Heart left ventricle (tissue), 13 donors: ENCODE measurements around the gene CFAP77.

Experiments used
- CTCF ChIP-seq, 12 donors: fragments of 200-600 bp; sonication (generic) in 4 of 12; IDR thresholded peaks; one replicate each; pipeline versions ENCODE4 v1.5.0 to v1.8.0; 2018 to 2022; ENCODE audit warnings: antibody characterized with exemption in 12 of 12, mild to moderate bottlenecking in 5 of 12
- POLR2A ChIP-seq, 2 donors: fragments of 450-650 bp; IDR thresholded peaks; one replicate each; pipeline ENCODE4 v1.6.1; 2017; ENCODE audit warnings: antibody characterized with exemption in 2 of 2, mild to moderate bottlenecking in 2 of 2, moderate library complexity in 2 of 2
- donor health status: ischemic (EF 13 %, LVEDD 7.1; RV severe dilation, severe dysfunction).
- donor health status: DM: no; HTN: yes; CAD: no.
- donor health status: DM: no; HTN: no; CAD: no.
- donor health status: ischemic (EF 25% LVEDD 6.9; RV normal size, moderate dysfunction).
- donor health status: ischemic (EF 25% LVEDD 5.7; RV mildly dilated, moderate dysfunction).
- donor health status: ischemic (EF 35%, LVEDD 5.7; RV mildly dilated, moderate dysfunction).
- donor health status: nonischemic (EF 11% LVEDD 7.7; RV severe dilation, severe dysfunction).
- donor health status: DM: yes; HTN: yes; CAD: no.
- donor health status: PGD.
- donor health status: ischemic (EF 29% LVEDD 5.4; RV normal size, mild dysfunction).
- donor health status: nonischemic (EF 23%, LVEDD 6.1; RV moderate dilation, normal function).

- no peak for TF ChIP-seq POLR2A (IDR thresholded peaks at IDR 0.05)
- TF ChIP-seq CTCF (IDR thresholded peaks at IDR 0.05): no peak
These were observed 106.3 kb downstream of the CFAP77 start for GRCh38 chr9:132516301-132516700.
